ENCODE data around the gene LMAN2.

LMAN2 gene

GRCh38 chr5:177312649-177313181, 38.8 kb downstream of the LMAN2 start:
- Histone ChIP-seq H3K4me3 (ENCODE audit: low read depth, low read length) (peak overlapping the region; percentile 48), H3K4me1 (ENCODE audit: control insufficient read depth, insufficient read depth, low read length) (peaks cover 5% of the 10 kb centered on the region), H3K27ac (ENCODE audit: extremely low read depth, low read depth, low read length) (peak overlapping the region; percentile 67), H3K36me3 (ENCODE audit: control insufficient read depth in 2 of 2, insufficient read depth in 1 of 2, low read length in 2 of 2) (peaks cover 0 to 24% of the 10 kb centered on the region in 2 experiments; a peak in 1 of 3 replicates), H3K9me3 (ENCODE audit: control insufficient read depth, insufficient read depth, low read depth, low read length) (no peaks in the 10 kb centered on the region)
- POLR2A ChIA-PET, result interaction anchor here (0.7 to 2.4 kb wide), 14 partner anchors 9 to 185 kb away, joined by 3 to 12 read pairs (median 4); partner anchors contain the start of genes GRK6, LMAN2, PRELID1 and RAB24
- CTCF ChIA-PET, result interaction anchor here (0.9 to 1.4 kb wide), 5 partner anchors 9 to 198 kb away, joined by 3 to 7 read pairs (median 3); no protein-coding TSS in a partner anchor
- TF ChIP-seq GFI1B (tag by site-specific recombination; IDR thresholded peaks at IDR 0.05), result no peak
- TF ChIP-seq KLF1 (tag by site-specific recombination; IDR thresholded peaks at IDR 0.05), result peak; percentile 71
- no peak for TF ChIP-seq TRIM28 (IDR thresholded peaks at IDR 0.05; ENCODE audit: borderline replicate concordance, low read length)
- no peak for TF ChIP-seq ZNF350 (tag by site-specific recombination; IDR thresholded peaks at IDR 0.05)
- peak; percentile 61 for TF ChIP-seq ZFP69B (tag by site-specific recombination; IDR thresholded peaks at IDR 0.05)
- no peak for TF ChIP-seq KLF7 (tag by site-specific recombination; IDR thresholded peaks at IDR 0.05; ENCODE audit: borderline replicate concordance)
- TF ChIP-seq ZBTB21 (tag by site-specific recombination; IDR thresholded peaks at IDR 0.05), result 0 out of 2 replicates have a peak, but pooled peaks have one; percentile 46
- TF ChIP-seq BCL11A (tag by site-specific recombination; IDR thresholded peaks at IDR 0.05; ENCODE audit: low read depth), result 0 out of 2 replicates have a peak, but pooled peaks have one; percentile 22
- no peak for TF ChIP-seq ZNF394 (tag by site-specific recombination; IDR thresholded peaks at IDR 0.05; ENCODE audit: borderline replicate concordance)
- TF ChIP-seq ZNF366 (tag by site-specific recombination; conservative IDR thresholded peaks at IDR 0.05), result peak; percentile 20; the same call in 1 of the 2 replicates
- peak; percentile 15; the same call in 1 of the 2 replicates for TF ChIP-seq ZNF324 (tag by site-specific recombination; IDR thresholded peaks at IDR 0.05)
- TF ChIP-seq BCL11B (tag by site-specific recombination; IDR thresholded peaks at IDR 0.05; ENCODE audit: low read depth), result no peak
- peak; percentile 82 for TF ChIP-seq ZNF692 (tag by site-specific recombination; IDR thresholded peaks at IDR 0.05)
- 0 out of 2 replicates have a peak, but pooled peaks have one; percentile 6 for TF ChIP-seq ZXDB (tag by site-specific recombination; IDR thresholded peaks at IDR 0.05)
- TF ChIP-seq ZNF175 (tag by site-specific recombination; IDR thresholded peaks at IDR 0.05), result no peak
- 0 out of 2 replicates have a peak, but pooled peaks have one; percentile 9 for TF ChIP-seq KLF9 (tag by site-specific recombination; IDR thresholded peaks at IDR 0.05; ENCODE audit: low read depth)
- TF ChIP-seq ZBTB20 (tag by site-specific recombination; IDR thresholded peaks at IDR 0.05), result peak; percentile 95
- peak; percentile 37; the same call in 1 of the 2 replicates for TF ChIP-seq ZBTB10 (tag by site-specific recombination; IDR thresholded peaks at IDR 0.05)
- TF ChIP-seq GLIS1 (tag by site-specific recombination; IDR thresholded peaks at IDR 0.05), result peak; percentile 83
- TF ChIP-seq ZNF610 (tag by site-specific recombination; IDR thresholded peaks at IDR 0.05; ENCODE audit: borderline replicate concordance), result no peak
- no peak for TF ChIP-seq ZNF514 (tag by site-specific recombination; IDR thresholded peaks at IDR 0.05)
- TF ChIP-seq ZIC2 (tag by site-specific recombination; IDR thresholded peaks at IDR 0.05), result peak; percentile 73
- peak; percentile 70; the same call in 1 of the 2 replicates for TF ChIP-seq ZNF600 (tag by site-specific recombination; IDR thresholded peaks at IDR 0.05)
- TF ChIP-seq ZNF169 (tag by site-specific recombination; IDR thresholded peaks at IDR 0.05), result no peak
- TF ChIP-seq ZNF114 (tag by site-specific recombination; IDR thresholded peaks at IDR 0.05), result no peak
- peak; percentile 65; the same call in 1 of the 2 replicates for TF ChIP-seq CTCF (tag by site-specific recombination; IDR thresholded peaks at IDR 0.05)
- TF ChIP-seq HIC1 (tag by site-specific recombination; IDR thresholded peaks at IDR 0.05), result peak; percentile 55
- no peak for TF ChIP-seq AEBP2 (tag by site-specific recombination; IDR thresholded peaks at IDR 0.05; ENCODE audit: borderline replicate concordance)
- TF ChIP-seq SETDB1 (IDR thresholded peaks at IDR 0.05; ENCODE audit: insufficient read length, low read length), result no peak
